Rectal smooth muscle tissue (tissue), 1 donor: ENCODE data around the gene C2CD3.
A peak's percentile ranks its signal among the peaks of the same experiment; 100 is the strongest.
"Not testable (repeated sequence)": the region's sequence is repeated elsewhere in the genome, so short reads cannot be mapped to it uniquely, and the experiment has no call there.

Experiments
- H3K27ac ChIP-seq: one replicate; pipeline ENCODE4 v1.7.0; 2013; ENCODE audit warnings: low read depth, low read length, inconsistent platforms
- H3K27me3 ChIP-seq: one replicate; pipeline ENCODE4 v1.7.0; 2013; ENCODE audit warnings: low read length; ENCODE audit not compliant: control insufficient read depth, insufficient read depth
- H3K36me3 ChIP-seq: one replicate; pipeline ENCODE4 v1.7.0; 2013; ENCODE audit warnings: low read length; ENCODE audit not compliant: control insufficient read depth, insufficient read depth
- H3K4me1 ChIP-seq: one replicate; pipeline ENCODE4 v1.7.0; 2013; ENCODE audit warnings: low read length; ENCODE audit not compliant: control insufficient read depth, insufficient read depth
- H3K4me3 ChIP-seq: one replicate; pipeline ENCODE4 v1.7.0; 2013; ENCODE audit warnings: low read length
- H3K9ac ChIP-seq: one replicate; pipeline ENCODE4 v1.7.0; 2013; ENCODE audit warnings: low read length

The C2CD3 gene

DNA sequence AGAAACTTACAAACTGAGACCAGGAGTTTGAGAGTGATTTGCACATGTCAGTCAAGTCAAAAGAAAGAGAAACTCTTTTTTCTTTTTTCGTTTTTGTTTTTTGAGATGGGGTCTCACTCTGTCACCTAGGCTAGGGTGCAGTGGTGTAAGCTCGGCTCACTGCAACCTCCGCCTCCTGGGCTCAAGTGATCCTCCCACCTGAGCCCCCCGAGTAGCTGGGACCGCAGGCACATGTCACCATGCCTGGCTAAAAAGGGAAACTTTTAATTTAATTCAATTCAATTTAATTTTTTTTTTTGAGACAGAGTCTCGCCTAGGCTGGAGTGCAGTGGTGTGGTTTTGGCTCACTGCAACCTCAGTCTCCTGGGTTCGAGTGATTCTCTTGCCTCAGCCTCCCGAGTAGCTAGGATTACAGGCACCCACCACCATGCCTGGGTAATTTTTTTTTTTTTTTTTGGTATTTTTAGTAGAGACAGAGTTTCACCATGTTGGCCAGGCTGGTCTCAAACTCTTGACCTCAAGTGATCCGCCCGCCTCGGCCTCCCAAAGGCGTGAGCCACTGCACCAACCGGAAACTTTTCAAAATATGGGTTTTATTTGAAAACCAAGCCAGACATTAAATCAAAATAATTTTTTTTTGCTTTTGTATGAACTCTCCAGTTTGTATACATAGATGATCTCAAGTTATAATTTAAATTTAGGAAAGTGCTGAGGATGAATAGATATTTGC, 171.8 kb downstream of the C2CD3 start:
- no peaks in the 10 kb centered on the region for H3K4me1 ChIP-seq
- peaks cover 3% of the 10 kb centered on the region for H3K36me3 ChIP-seq
- H3K27ac ChIP-seq = no peak overlapping the region
- H3K9ac ChIP-seq = no peak overlapping the region
- no peak overlapping the region for H3K4me3 ChIP-seq
- no peaks in the 10 kb centered on the region for H3K27me3 ChIP-seq

DNA sequence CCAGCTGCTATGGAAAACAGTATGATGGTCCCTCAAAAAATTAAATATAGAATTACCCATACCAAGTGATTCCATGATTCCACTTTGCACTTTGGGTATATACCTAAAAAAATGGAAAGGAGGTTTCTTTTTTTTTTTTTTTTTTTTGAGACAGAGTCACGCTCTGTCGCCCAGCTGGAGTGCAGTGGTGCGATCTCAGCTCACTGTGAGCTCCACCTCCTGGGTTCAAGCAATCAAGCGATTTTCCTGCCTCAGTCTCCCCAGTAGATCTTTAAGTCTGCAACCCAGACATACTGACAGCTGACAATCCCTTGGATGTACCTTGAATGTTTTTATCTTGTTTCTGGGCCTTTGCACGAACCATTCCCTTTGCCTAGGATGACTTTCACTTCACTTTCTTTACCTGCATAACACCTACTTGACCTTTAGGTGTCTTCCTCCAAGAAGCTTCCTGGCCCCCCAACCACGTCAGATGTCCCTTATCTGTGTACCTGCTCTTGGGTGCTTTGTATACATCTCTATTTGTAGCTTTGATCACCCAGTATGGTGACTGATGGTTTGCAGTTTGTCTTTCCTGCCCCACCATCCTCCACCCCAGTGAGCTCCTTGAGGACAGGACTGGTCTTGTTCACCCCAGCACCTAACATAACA, 173.6 kb downstream of the C2CD3 start:
- H3K4me1 ChIP-seq = no peaks in the 10 kb centered on the region
- H3K36me3 ChIP-seq = no peaks in the 10 kb centered on the region
- no peak overlapping the region for H3K9ac ChIP-seq
- no peaks in the 10 kb centered on the region for H3K27me3 ChIP-seq
- no peak overlapping the region for H3K27ac ChIP-seq
- no peak overlapping the region for H3K4me3 ChIP-seq

DNA sequence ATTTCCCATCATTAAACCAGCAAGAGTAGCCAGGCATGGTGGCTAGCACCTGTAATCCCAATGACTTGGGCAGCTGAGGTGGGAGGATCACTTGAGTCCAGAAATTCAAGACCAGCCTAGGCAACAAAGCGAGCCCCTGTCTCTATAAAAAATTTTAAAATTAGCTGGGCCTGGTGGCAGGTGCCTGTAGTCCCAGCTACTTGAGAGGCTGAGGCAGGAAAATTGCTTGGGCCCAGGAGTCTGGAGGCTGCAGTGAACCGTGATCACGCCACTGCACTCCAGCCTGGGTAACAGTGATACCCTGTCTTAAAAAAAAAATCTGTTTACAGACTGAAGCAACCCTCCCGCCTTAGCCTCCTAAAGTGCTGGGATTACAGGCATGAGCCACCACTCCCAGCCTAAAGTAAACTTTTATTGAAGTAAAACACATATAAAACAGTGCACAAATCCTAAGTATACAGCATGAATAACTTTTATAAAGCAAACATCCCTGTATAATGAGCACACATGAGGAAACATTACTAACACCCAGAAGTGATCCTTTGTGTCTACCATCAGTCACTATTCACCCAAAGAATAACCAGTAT, 174.5 kb downstream of the C2CD3 start:
- no peak overlapping the region for H3K27ac ChIP-seq
- H3K4me1 ChIP-seq = no peaks in the 10 kb centered on the region
- H3K36me3 ChIP-seq = no peaks in the 10 kb centered on the region
- H3K4me3 ChIP-seq = no peak overlapping the region
- no peak overlapping the region for H3K9ac ChIP-seq
- H3K27me3 ChIP-seq = no peaks in the 10 kb centered on the region

DNA sequence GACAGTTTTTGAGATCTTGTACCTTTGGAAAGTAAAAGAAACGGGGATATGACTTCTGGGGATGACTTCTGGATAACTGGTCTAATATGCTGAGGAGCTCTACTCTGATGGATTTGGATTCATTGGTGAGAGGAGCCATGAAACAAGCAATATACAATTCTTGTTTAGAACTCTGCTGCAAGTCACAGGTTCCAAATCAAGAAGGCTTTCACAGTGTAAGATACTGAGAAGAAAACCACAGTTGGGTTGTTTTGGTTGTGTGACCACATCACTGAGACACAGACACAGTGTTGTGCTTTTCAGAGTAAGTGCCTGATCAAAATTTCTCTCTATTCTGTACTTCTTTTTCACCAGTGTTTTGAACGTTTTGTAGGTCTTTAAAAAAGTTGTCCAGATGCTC, 175.1 kb downstream of the C2CD3 start:
- Histone ChIP-seq H3K9ac (no peak overlapping the region), H3K4me3 (no peak overlapping the region), H3K4me1 (no peaks in the 10 kb centered on the region), H3K36me3 (no peaks in the 10 kb centered on the region), H3K27me3 (no peaks in the 10 kb centered on the region), H3K27ac (no peak overlapping the region)

DNA sequence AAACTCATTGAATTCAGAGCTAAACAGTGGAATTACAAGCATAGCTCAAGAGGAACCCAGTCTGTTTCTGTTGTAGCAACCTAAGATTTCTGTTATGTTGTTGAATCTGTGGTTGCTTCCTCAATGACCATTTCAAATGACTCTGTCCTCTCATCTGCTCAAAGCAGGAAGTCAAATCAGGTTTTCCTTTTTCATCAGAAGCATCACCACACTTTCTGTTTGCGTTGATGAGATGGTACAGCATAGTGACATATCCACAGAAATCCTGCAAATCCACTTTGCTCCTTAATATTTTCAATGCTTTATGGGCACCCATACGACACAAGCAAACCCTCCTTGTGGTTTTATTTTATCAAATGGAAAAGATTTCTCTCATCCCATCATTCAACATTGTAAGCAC, 175.6 kb downstream of the C2CD3 start:
- no peak overlapping the region for H3K9ac ChIP-seq
- no peaks in the 10 kb centered on the region for H3K4me1 ChIP-seq
- H3K4me3 ChIP-seq = no peak overlapping the region
- no peaks in the 10 kb centered on the region for H3K27me3 ChIP-seq
- H3K27ac ChIP-seq = no peak overlapping the region
- H3K36me3 ChIP-seq = no peaks in the 10 kb centered on the region

DNA sequence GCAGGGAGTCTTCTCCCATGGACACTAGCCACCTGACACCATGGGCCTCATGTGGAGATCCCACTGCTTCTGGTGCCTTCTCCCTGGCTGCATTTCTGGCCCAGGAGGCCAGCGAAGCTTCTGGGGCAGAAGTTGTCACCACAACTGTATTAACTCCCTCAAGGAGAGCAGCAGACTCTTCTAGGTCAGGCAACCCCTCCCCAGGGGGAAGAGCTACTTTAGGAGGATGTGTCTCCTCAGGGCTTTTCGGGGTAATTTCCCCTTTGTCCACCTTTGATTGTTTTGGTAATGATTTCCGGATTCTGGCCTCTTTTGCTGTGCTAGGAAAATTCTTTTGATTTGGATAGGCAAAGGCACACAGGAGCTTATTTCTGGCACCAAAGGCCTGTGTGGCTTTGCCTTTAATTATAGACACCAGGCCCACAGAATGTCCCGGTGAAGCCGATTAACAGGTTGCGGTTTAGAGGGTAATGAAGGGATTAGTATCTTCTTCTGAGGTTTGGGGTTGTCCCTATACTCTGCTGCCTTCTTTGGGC, 179.3 kb downstream of the C2CD3 start:
- no peaks in the 10 kb centered on the region for H3K36me3 ChIP-seq
- H3K27ac ChIP-seq = no peak overlapping the region
- no peak overlapping the region for H3K9ac ChIP-seq
- H3K27me3 ChIP-seq = no peaks in the 10 kb centered on the region
- H3K4me3 ChIP-seq = no peak overlapping the region
- no peaks in the 10 kb centered on the region for H3K4me1 ChIP-seq

DNA sequence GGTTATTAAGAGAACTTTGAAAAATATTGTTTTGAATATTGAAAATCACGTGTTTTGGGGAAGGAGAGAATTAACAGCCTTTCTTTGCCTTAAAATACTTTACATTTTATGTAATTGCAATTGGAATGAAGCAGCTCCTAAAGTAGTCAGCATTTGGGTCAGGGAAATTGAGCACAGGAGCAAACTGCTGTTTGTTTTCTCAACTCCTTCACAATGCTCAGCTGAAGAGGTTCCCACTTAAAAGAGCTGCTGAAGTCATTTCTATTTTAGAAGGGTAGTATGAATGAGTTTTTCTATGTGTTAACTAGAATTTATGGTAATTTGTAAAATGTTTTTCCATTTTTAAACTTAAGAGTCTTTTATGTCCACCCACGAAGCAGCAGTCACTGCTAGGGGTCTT, 180.1 kb downstream of the C2CD3 start:
- no peak overlapping the region for H3K9ac ChIP-seq
- no peaks in the 10 kb centered on the region for H3K27me3 ChIP-seq
- no peak overlapping the region for H3K27ac ChIP-seq
- H3K36me3 ChIP-seq = no peaks in the 10 kb centered on the region
- H3K4me1 ChIP-seq = no peaks in the 10 kb centered on the region
- H3K4me3 ChIP-seq = no peak overlapping the region

DNA sequence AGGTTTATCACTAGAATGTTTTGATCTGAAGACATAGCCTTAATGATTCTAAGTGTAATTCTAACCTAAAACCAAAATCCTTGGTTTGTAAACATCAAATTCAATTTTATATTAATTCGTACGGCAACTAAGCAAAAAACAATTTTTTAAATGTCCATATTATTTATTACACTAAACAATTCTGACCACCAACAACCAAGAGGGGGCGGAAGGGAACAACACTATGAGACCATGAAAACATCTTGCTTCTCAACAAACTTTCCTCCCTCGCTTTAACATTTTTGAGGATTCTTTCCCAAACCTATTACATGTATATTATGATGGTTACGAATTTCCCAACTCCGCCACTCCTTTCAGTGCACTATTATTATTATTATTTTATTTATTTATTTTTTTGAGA, 181.6 kb downstream of the C2CD3 start:
- H3K27ac ChIP-seq = no peak overlapping the region

DNA sequence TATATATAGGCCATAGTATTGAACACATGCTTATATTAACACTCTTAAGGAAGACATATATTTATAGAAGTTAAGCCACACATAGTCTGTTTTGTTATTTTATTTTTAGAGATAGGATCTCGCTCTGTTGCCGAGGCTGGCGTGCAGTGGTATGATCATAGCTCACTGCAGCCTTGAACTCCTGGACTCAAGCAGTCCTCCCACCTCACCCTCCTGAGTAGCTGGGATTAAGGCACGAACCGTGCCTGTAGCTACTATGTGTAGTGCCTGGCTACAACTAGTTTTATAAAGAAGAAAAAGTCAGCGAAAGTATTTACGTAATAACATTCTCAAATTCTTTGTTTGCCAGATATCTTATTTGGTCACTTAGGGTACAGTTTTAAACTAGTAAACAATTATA, 182.6 kb downstream of the C2CD3 start:
- H3K4me1 ChIP-seq = no peaks in the 10 kb centered on the region
- H3K36me3 ChIP-seq = no peaks in the 10 kb centered on the region
- no peak overlapping the region for H3K4me3 ChIP-seq
- H3K27me3 ChIP-seq = no peaks in the 10 kb centered on the region
- H3K9ac ChIP-seq = no peak overlapping the region
- H3K27ac ChIP-seq = no peak overlapping the region

More for the DNA sequence above, 181.6 kb downstream of the C2CD3 start:
- no peak overlapping the region for H3K9ac ChIP-seq
- no peaks in the 10 kb centered on the region for H3K4me1 ChIP-seq
- no peaks in the 10 kb centered on the region for H3K27me3 ChIP-seq
- no peak overlapping the region for H3K4me3 ChIP-seq
- H3K36me3 ChIP-seq = no peaks in the 10 kb centered on the region

DNA sequence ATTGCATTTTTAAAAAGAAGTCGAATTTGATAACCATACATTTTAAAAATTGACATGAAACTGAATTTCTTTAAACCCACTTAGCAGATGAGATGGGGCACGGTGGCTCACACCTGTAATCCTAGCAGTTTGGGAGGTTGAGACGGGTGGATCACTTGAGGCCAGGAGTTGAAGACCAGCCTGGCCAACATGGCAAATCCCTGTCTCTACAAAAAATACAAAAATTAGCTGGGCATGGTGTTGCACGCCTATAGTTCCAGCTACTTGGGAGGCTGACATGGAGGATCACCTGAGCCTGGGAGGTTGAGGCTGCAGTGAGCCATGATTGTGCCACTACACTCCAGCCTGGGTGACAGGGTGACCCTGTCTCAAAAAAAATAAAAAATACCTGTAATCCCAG, 185.1 kb downstream of the C2CD3 start:
- not testable (repeated sequence) for H3K36me3 ChIP-seq

DNA sequence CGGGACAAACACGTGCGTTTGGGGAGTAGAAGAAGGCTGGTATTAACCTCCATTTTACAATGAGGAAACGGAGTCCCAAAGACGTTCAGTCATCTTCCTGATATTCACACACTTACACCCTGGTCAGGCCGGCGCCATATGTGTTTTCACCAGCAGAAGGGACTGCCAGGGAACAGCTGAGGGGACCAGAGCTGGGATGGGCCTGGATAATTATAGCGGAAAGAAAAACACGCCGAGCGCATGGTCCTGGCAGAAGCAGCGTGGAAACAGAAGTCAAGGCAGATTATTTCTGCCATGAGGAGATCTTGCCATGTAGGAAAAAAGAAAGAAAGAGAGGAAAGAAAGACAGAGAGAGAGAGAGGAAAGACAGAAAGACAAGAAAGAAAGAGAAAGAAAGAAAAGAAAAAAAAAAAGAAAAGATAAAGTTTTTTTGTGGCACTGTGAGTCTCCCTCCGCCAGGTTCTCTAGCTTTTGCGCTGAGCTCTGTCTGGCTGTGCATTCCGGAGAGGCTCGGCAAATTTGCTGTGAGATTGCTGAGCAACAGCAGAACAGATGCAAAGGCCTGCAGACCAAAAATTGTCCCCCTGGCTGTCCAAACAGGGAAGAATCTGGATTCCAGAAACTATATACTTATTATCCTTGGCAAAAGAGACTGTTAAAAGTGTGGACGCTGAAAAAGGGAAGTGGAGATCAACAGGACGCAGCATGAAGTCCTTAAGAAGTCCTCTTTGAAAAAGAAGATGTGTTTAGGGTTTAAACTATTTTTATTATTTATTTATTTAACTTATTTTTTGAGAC, 186.9 kb downstream of the C2CD3 start:
- no peaks in the 10 kb centered on the region for H3K4me1 ChIP-seq
- peak overlapping the region; percentile 83 for H3K4me3 ChIP-seq
- peaks cover 2% of the 10 kb centered on the region for H3K36me3 ChIP-seq
- no peaks in the 10 kb centered on the region for H3K27me3 ChIP-seq
- no peak overlapping the region for H3K9ac ChIP-seq
- H3K27ac ChIP-seq = peak overlapping the region; percentile 80

More for the DNA sequence above, 185.1 kb downstream of the C2CD3 start:
- not testable (repeated sequence) for H3K4me1 ChIP-seq, H3K27ac ChIP-seq, H3K4me3 ChIP-seq, H3K9ac ChIP-seq, H3K27me3 ChIP-seq
